Measurements from ENCODE around the gene FOXR2. TPM values are rescaled to one million over a fixed set of nuclear protein-coding genes. Genes with fewer than 3 reads are reported as not detected.

The FOXR2 gene
- total and polyA plus RNA-seq, 2 experiments from 2014 or later: not detected

DNA sequence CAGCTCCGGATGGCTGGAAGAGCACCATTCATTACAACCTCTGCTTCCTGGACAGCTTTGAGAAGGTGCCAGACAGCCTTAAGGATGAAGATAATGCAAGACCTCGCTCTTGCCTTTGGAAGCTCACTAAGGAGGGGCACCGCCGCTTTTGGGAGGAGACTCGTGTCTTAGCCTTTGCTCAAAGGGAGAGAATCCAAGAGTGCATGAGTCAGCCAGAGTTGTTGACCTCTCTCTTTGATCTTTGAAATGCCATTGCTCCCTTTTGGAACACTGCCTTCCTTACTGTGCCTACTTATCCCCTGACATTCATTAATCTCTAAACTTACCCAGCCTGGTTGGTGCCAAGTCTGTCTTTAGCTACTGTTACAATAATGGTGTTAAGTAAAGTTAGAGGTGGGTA, 1.2 kb downstream of the FOXR2 start:
- Histone ChIP-seq H2AFZ (no peak overlapping the region), H3K27ac (no peak overlapping the region), H3K9me2 (replicated peaks; ENCODE audit: insufficient read depth) (no peaks in the 10 kb centered on the region), H3K4me2 (no peak overlapping the region), H4K20me1 (ENCODE audit: insufficient read depth, poor library complexity, severe bottlenecking) (no peaks in the 10 kb centered on the region), H3K27me3 (no peaks in the 10 kb centered on the region), H3K4me1 (ENCODE audit: insufficient read depth) (no peaks in the 10 kb centered on the region), H3K79me2 (no peaks in the 10 kb centered on the region), H3K4me3 (no peak overlapping the region), H3K9me3 (ENCODE audit: low read depth) (no peaks in the 10 kb centered on the region), H3K36me3 (replicated peaks; ENCODE audit: insufficient read depth, low read depth) (no peaks in the 10 kb centered on the region)
- TF ChIP-seq EZH2phosphoT487 (IDR thresholded peaks at IDR 0.05; ENCODE audit: low read depth, severe bottlenecking, unreplicated experiment) (no peak), EZH2 (IDR thresholded peaks at IDR 0.05; ENCODE audit: borderline replicate concordance) (no peak)
- TF ChIP-seq, protein P1, sequence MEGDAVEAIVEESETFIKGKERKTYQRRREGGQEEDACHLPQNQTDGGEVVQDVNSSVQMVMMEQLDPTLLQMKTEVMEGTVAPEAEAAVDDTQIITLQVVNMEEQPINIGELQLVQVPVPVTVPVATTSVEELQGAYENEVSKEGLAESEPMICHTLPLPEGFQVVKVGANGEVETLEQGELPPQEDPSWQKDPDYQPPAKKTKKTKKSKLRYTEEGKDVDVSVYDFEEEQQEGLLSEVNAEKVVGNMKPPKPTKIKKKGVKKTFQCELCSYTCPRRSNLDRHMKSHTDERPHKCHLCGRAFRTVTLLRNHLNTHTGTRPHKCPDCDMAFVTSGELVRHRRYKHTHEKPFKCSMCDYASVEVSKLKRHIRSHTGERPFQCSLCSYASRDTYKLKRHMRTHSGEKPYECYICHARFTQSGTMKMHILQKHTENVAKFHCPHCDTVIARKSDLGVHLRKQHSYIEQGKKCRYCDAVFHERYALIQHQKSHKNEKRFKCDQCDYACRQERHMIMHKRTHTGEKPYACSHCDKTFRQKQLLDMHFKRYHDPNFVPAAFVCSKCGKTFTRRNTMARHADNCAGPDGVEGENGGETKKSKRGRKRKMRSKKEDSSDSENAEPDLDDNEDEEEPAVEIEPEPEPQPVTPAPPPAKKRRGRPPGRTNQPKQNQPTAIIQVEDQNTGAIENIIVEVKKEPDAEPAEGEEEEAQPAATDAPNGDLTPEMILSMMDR (IDR thresholded peaks at IDR 0.05; ENCODE audit: poor library complexity): no peak
- 75% methylated on average over 5 of the region's 5 CpGs for WGBS (ENCODE audit: low lambda C conversion rate, missing lambda C conversion rate)
- DNase-seq (ENCODE audit: low spot score): no peak

DNA sequence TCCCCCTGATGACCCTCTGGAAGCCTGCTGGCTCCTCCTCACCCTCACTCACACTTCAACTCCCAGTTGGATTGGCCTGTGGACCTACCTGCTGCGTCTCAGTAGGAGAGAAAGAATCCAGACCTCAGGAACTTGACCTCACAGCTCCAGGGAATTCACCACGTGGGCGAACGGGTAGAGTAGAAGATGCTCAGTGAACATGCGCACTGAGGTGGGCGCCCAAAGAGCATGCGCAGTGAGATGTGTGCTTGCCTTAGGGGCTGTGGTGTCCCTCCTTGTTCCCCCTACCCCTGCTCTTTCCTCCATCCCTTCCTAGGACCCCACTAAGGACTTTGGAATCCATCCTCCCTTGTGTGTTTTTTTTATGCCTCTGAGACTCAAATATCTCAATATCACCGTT, 12.9 kb downstream of the FOXR2 start:
- no peak overlapping the region for H3K4me2 ChIP-seq
- no peaks in the 10 kb centered on the region for H3K9me2 ChIP-seq (replicated peaks; ENCODE audit: insufficient read depth)
- H3K27me3 ChIP-seq: no peaks in the 10 kb centered on the region
- H3K79me2 ChIP-seq: no peaks in the 10 kb centered on the region
- DNase-seq (ENCODE audit: low spot score): no peak
- H3K27ac ChIP-seq: no peak overlapping the region
- H3K4me3 ChIP-seq: no peak overlapping the region
- H2AFZ ChIP-seq: no peak overlapping the region
- no peaks in the 10 kb centered on the region for H3K36me3 ChIP-seq (replicated peaks; ENCODE audit: insufficient read depth, low read depth)
- WGBS (ENCODE audit: low lambda C conversion rate, missing lambda C conversion rate): 60% methylated on average over 8 of the region's 8 CpGs
- TF ChIP-seq EZH2phosphoT487 (IDR thresholded peaks at IDR 0.05; ENCODE audit: low read depth, severe bottlenecking, unreplicated experiment) (no peak), EZH2 (IDR thresholded peaks at IDR 0.05; ENCODE audit: borderline replicate concordance) (no peak)
- TF ChIP-seq, protein P1 (IDR thresholded peaks at IDR 0.05; ENCODE audit: poor library complexity): no peak
- no peaks in the 10 kb centered on the region for H4K20me1 ChIP-seq (ENCODE audit: insufficient read depth, poor library complexity, severe bottlenecking)
- no peaks in the 10 kb centered on the region for H3K9me3 ChIP-seq (ENCODE audit: low read depth)
- H3K4me1 ChIP-seq (ENCODE audit: insufficient read depth): no peaks in the 10 kb centered on the region

DNA sequence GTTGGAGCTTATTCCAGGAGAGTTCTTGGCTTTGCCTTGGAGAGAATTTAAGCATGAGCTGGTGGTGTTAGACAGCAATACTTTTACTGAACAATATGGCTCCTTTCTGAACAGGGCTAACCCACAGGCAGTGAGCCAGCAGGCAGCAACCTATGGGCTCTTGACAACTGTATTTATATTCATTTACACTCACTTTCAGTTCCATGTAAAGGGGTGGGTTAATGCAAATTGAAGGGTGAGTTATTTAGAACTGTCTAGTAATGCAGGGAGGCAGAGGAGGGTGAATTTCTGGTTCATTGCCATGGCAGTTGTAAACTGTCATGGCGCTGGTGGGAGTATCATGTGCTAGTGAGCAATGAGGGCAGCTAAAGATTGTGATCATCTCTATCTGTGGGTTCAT, 15.7 kb downstream of the FOXR2 start:
- H3K27ac ChIP-seq: no peak overlapping the region
- no peak for TF ChIP-seq EZH2phosphoT487 (IDR thresholded peaks at IDR 0.05; ENCODE audit: low read depth, severe bottlenecking, unreplicated experiment)
- TF ChIP-seq EZH2 (IDR thresholded peaks at IDR 0.05; ENCODE audit: borderline replicate concordance): no peak
- TF ChIP-seq, protein P1 (IDR thresholded peaks at IDR 0.05; ENCODE audit: poor library complexity): no peak
- DNase-seq (ENCODE audit: low spot score): no peak
- no peaks in the 10 kb centered on the region for H3K4me1 ChIP-seq (ENCODE audit: insufficient read depth)
- H2AFZ ChIP-seq: no peak overlapping the region
- no peaks in the 10 kb centered on the region for H3K79me2 ChIP-seq
- H3K36me3 ChIP-seq (replicated peaks; ENCODE audit: insufficient read depth, low read depth): no peaks in the 10 kb centered on the region
- WGBS (ENCODE audit: low lambda C conversion rate, missing lambda C conversion rate): 38% methylated on average over 1 of the region's 1 CpG
- no peaks in the 10 kb centered on the region for H3K27me3 ChIP-seq
- H3K4me2 ChIP-seq: no peak overlapping the region
- H4K20me1 ChIP-seq (ENCODE audit: insufficient read depth, poor library complexity, severe bottlenecking): no peaks in the 10 kb centered on the region
- H3K9me2 ChIP-seq (replicated peaks; ENCODE audit: insufficient read depth): no peaks in the 10 kb centered on the region
- no peak overlapping the region for H3K4me3 ChIP-seq
- no peaks in the 10 kb centered on the region for H3K9me3 ChIP-seq (ENCODE audit: low read depth)

- no peaks in the 10 kb centered on the region for H3K4me1 ChIP-seq (ENCODE audit: insufficient read depth)
- WGBS (ENCODE audit: low lambda C conversion rate, missing lambda C conversion rate): 77% methylated on average over 4 of the region's 4 CpGs
Measured at GRCh38 chrX:55640854-55641253, 17.7 kb downstream of the FOXR2 start.

More at GRCh38 chrX:55640854-55641253, 17.7 kb downstream of the FOXR2 start:
- TF ChIP-seq EZH2phosphoT487 (IDR thresholded peaks at IDR 0.05; ENCODE audit: low read depth, severe bottlenecking, unreplicated experiment) (no peak), EZH2 (IDR thresholded peaks at IDR 0.05; ENCODE audit: borderline replicate concordance) (no peak)
- TF ChIP-seq, protein P1 (IDR thresholded peaks at IDR 0.05; ENCODE audit: poor library complexity): no peak
- no peaks in the 10 kb centered on the region for H3K9me3 ChIP-seq (ENCODE audit: low read depth)
- no peaks in the 10 kb centered on the region for H4K20me1 ChIP-seq (ENCODE audit: insufficient read depth, poor library complexity, severe bottlenecking)
- H3K4me2 ChIP-seq: no peak overlapping the region
- H3K9me2 ChIP-seq (replicated peaks; ENCODE audit: insufficient read depth): no peaks in the 10 kb centered on the region
- no peak overlapping the region for H3K27ac ChIP-seq
- no peak for DNase-seq (ENCODE audit: low spot score)
- no peaks in the 10 kb centered on the region for H3K36me3 ChIP-seq (replicated peaks; ENCODE audit: insufficient read depth, low read depth)
- H3K27me3 ChIP-seq: no peaks in the 10 kb centered on the region
- H3K4me3 ChIP-seq: no peak overlapping the region
- H2AFZ ChIP-seq: no peak overlapping the region
- H3K79me2 ChIP-seq: no peaks in the 10 kb centered on the region

Measured in hepatocyte (in vitro differentiated cells).